Measurements from ENCODE around the gene EPGN.

The EPGN gene

GRCh38 chr4:74308215-74308614 is at the start of gene EPGN:
EPGN (plus strand) TSS chr4:74308470; CDS start chr4:74308534, 64 bp downstream.
- DNase-seq = peak; percentile 3

GRCh38 chr4:74258963-74259362 is 49.3 kb upstream of the EPGN start:
- no peak for DNase-seq

GRCh38 chr4:74260036-74260435 is 48.2 kb upstream of the EPGN start:
- no peak for DNase-seq

- DNase-seq = no peak
These were observed 45.7 kb upstream of the EPGN start for GRCh38 chr4:74262522-74262921.

- DNase-seq = no peak
These were observed 44.7 kb upstream of the EPGN start for GRCh38 chr4:74263551-74263950.

GRCh38 chr4:74266081-74266480 is 42.2 kb upstream of the EPGN start:
- DNase-seq = no peak

GRCh38 chr4:74267998-74268606 is 40.2 kb upstream of the EPGN start:
- DNase-seq = no peak

GRCh38 chr4:74268643-74269042 is 39.6 kb upstream of the EPGN start:
- DNase-seq = no peak

GRCh38 chr4:74278490-74278889 is 29.8 kb upstream of the EPGN start:
- DNase-seq = no peak

- no peak for DNase-seq
These were observed 28.6 kb upstream of the EPGN start for GRCh38 chr4:74279716-74280115.

- no peak for DNase-seq
These were observed 25.3 kb upstream of the EPGN start for GRCh38 chr4:74282926-74283325.

GRCh38 chr4:74283614-74284013 is 24.7 kb upstream of the EPGN start:
- no peak for DNase-seq

- no peak for DNase-seq
These were observed 24.2 kb upstream of the EPGN start for GRCh38 chr4:74284053-74284452.

- DNase-seq = no peak
These were observed 21.1 kb upstream of the EPGN start for GRCh38 chr4:74287164-74287563.

- no peak for DNase-seq
These were observed 20.5 kb upstream of the EPGN start for GRCh38 chr4:74287791-74288190.

- DNase-seq = no peak
These were observed 16.8 kb upstream of the EPGN start for GRCh38 chr4:74291471-74291870.

- DNase-seq = no peak
These were observed 16.0 kb upstream of the EPGN start for GRCh38 chr4:74292111-74292870.

- no peak for DNase-seq
These were observed 14.7 kb upstream of the EPGN start for GRCh38 chr4:74293558-74293957.

GRCh38 chr4:74294681-74295080 is 13.6 kb upstream of the EPGN start:
- no peak for DNase-seq

- no peak for DNase-seq
These were observed 10.7 kb upstream of the EPGN start for GRCh38 chr4:74297539-74297938.

GRCh38 chr4:74304095-74304625 is 4.1 kb upstream of the EPGN start:
- DNase-seq = no peak

- DNase-seq = no peak
These were observed 3.3 kb upstream of the EPGN start for GRCh38 chr4:74305000-74305399.

GRCh38 chr4:74307170-74307569 is 1.1 kb upstream of the EPGN start:
- no peak for DNase-seq

- DNase-seq = no peak
These were observed 953 bp downstream of the EPGN start for GRCh38 chr4:74309223-74309622.
